ENCODE data around the gene TXLNB. TPM values are rescaled to one million over a fixed set of nuclear protein-coding genes. Genes with fewer than 3 reads are reported as not detected.

The TXLNB gene
- total RNA-seq, 1 experiment from 2014 or later, result 0.07 TPM

- no peak overlapping the region for H3K27ac Mint-ChIP-seq (ENCODE audit: unreplicated experiment)
- TF ChIP-seq, protein P1, sequence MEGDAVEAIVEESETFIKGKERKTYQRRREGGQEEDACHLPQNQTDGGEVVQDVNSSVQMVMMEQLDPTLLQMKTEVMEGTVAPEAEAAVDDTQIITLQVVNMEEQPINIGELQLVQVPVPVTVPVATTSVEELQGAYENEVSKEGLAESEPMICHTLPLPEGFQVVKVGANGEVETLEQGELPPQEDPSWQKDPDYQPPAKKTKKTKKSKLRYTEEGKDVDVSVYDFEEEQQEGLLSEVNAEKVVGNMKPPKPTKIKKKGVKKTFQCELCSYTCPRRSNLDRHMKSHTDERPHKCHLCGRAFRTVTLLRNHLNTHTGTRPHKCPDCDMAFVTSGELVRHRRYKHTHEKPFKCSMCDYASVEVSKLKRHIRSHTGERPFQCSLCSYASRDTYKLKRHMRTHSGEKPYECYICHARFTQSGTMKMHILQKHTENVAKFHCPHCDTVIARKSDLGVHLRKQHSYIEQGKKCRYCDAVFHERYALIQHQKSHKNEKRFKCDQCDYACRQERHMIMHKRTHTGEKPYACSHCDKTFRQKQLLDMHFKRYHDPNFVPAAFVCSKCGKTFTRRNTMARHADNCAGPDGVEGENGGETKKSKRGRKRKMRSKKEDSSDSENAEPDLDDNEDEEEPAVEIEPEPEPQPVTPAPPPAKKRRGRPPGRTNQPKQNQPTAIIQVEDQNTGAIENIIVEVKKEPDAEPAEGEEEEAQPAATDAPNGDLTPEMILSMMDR (IDR thresholded peaks at IDR 0.05; ENCODE audit: unreplicated experiment), result no peak
- no peaks in the 10 kb centered on the region for H3K4me1 Mint-ChIP-seq (ENCODE audit: low read depth, unreplicated experiment)
- no peaks in the 10 kb centered on the region for H3K9me3 Mint-ChIP-seq (ENCODE audit: low read depth, unreplicated experiment)
- no peaks in the 10 kb centered on the region for H3K27me3 Mint-ChIP-seq (ENCODE audit: unreplicated experiment)
- H3K4me3 Mint-ChIP-seq (ENCODE audit: low read depth, unreplicated experiment), result no peak overlapping the region
- no peak for DNase-seq
- no peaks in the 10 kb centered on the region for H3K36me3 Mint-ChIP-seq (ENCODE audit: insufficient read depth, unreplicated experiment)
- CTCF ChIA-PET, result no interaction called here
- intact Hi-C loops (cut with micrococcal nuclease; ENCODE audit: unreplicated experiment), result no loop called here
- no TSS peak for BruUV-seq (replicated peaks)
These were observed 14.2 kb downstream of the TXLNB start for GRCh38 chr6:139277587-139277986.

DNA sequence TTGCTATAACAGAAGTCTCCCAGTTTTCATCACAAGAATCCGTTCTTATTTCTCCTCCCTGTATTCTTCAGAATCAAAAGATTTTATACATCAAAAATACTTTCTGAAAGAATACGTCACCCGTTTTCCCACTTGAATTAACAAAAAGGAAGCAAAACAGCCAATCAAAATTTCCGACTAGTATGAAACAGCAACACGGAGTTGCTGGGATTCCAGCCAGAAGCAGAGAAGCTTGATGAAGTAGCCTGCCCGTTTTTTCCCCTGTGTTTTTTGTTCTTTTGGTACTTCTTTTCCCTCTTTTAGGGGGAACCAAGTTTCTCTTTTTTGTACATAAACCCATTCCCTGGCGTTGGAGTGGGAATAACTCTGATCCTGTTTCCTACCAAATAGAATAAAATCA, 14.6 kb downstream of the TXLNB start:
- Mint-ChIP-seq H3K27ac (ENCODE audit: unreplicated experiment) (no peak overlapping the region), H3K4me1 (ENCODE audit: low read depth, unreplicated experiment) (no peaks in the 10 kb centered on the region), H3K27me3 (ENCODE audit: unreplicated experiment) (no peaks in the 10 kb centered on the region), H3K4me3 (ENCODE audit: low read depth, unreplicated experiment) (no peak overlapping the region), H3K9me3 (ENCODE audit: low read depth, unreplicated experiment) (no peaks in the 10 kb centered on the region), H3K36me3 (ENCODE audit: insufficient read depth, unreplicated experiment) (no peaks in the 10 kb centered on the region)
- DNase-seq, result no peak
- TF ChIP-seq, protein P1 (IDR thresholded peaks at IDR 0.05; ENCODE audit: unreplicated experiment), result no peak
- intact Hi-C loops (cut with micrococcal nuclease; ENCODE audit: unreplicated experiment), result no loop called here
- CTCF ChIA-PET, result no interaction called here
- BruUV-seq (replicated peaks), result no TSS peak

DNA sequence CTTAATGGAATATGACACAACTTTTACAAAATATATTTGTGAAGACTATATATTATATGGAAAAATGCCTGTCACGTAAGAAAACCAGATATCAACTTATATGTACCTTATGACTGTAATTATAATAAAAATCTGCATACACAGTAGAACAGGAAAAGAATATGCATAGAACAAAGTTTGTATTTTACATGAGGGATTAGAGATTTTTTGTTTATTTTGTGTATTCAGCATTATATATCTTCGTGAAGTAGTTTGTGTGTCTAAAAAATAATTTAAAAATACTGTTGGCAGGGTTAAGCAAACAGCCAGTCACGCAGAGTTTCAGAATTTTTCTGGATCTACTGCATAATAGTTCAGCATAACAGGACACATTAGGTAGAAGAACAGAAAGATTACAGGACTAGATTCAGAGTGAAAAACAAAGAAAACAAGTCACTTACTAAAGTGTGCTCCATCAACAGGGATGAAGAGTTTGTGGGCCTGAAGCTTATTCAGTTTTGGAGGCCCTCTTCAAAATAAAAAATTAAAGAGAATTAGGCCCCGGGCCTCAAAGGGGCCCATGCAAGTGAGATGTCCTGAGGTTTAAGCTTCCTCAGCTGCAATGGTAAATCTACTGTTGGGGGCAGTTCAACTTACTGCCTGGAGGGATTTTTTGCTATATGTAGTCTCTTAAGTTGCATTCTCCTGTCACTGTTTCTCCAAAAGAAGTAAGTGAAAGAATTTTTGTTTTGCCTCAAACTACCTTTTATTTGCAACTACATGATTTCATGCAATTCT, 16.3 kb downstream of the TXLNB start:
- no peak overlapping the region for H3K27ac Mint-ChIP-seq (ENCODE audit: unreplicated experiment)
- BruUV-seq (replicated peaks), result no TSS peak
- intact Hi-C loops (cut with micrococcal nuclease; ENCODE audit: unreplicated experiment), result no loop called here
- H3K36me3 Mint-ChIP-seq (ENCODE audit: insufficient read depth, unreplicated experiment), result no peaks in the 10 kb centered on the region
- H3K27me3 Mint-ChIP-seq (ENCODE audit: unreplicated experiment), result no peaks in the 10 kb centered on the region
- H3K9me3 Mint-ChIP-seq (ENCODE audit: low read depth, unreplicated experiment), result no peaks in the 10 kb centered on the region
- no peaks in the 10 kb centered on the region for H3K4me1 Mint-ChIP-seq (ENCODE audit: low read depth, unreplicated experiment)
- DNase-seq, result no peak
- no peak overlapping the region for H3K4me3 Mint-ChIP-seq (ENCODE audit: low read depth, unreplicated experiment)
- TF ChIP-seq, protein P1 (IDR thresholded peaks at IDR 0.05; ENCODE audit: unreplicated experiment), result no peak
- CTCF ChIA-PET, result interaction anchor here (0.5 kb wide), 1 partner anchor 110 kb away, joined by 4 read pairs; no protein-coding TSS in a partner anchor

GRCh38 chr6:139271056-139271455, 20.7 kb downstream of the TXLNB start:
- CTCF ChIA-PET, result no interaction called here

More at GRCh38 chr6:139271056-139271455, 20.7 kb downstream of the TXLNB start:
- Mint-ChIP-seq H3K9me3 (ENCODE audit: low read depth, unreplicated experiment) (no peaks in the 10 kb centered on the region), H3K4me1 (ENCODE audit: low read depth, unreplicated experiment) (no peaks in the 10 kb centered on the region), H3K36me3 (ENCODE audit: insufficient read depth, unreplicated experiment) (no peaks in the 10 kb centered on the region), H3K27ac (ENCODE audit: unreplicated experiment) (no peak overlapping the region), H3K4me3 (ENCODE audit: low read depth, unreplicated experiment) (no peak overlapping the region), H3K27me3 (ENCODE audit: unreplicated experiment) (no peaks in the 10 kb centered on the region)
- intact Hi-C loops (cut with micrococcal nuclease; ENCODE audit: unreplicated experiment), result no loop called here
- DNase-seq, result no peak
- BruUV-seq (replicated peaks), result no TSS peak
- TF ChIP-seq, protein P1 (IDR thresholded peaks at IDR 0.05; ENCODE audit: unreplicated experiment), result no peak
